Measurements from ENCODE around the gene FOXD4.
"Not testable (repeated sequence)": the region's sequence is repeated elsewhere in the genome, so short reads cannot be mapped to it uniquely, and the experiment has no call there.

The FOXD4 gene

GRCh38 chr9:73076-73899 lies 44.9 kb downstream of the FOXD4 start:
- not testable (repeated sequence) for H3K9ac ChIP-seq (ENCODE audit: low read depth in 1 of 2, low read length in 2 of 2); H3K9me3 ChIP-seq (ENCODE audit: control insufficient read depth in 1 of 2, low read length in 2 of 2); H3K36me3 ChIP-seq (ENCODE audit: control insufficient read depth in 1 of 2, insufficient read depth in 2 of 2, low read length in 2 of 2); H3K27me3 ChIP-seq (ENCODE audit: control insufficient read depth in 1 of 2, insufficient read depth in 2 of 2, low read length in 2 of 2); H3K4me1 ChIP-seq (ENCODE audit: control insufficient read depth in 1 of 2, insufficient read depth in 2 of 2, low read length in 2 of 2); H3K27ac ChIP-seq (ENCODE audit: low read depth, low read length)
- peak overlapping the region in 1 of 2 donors; percentile 55 for H3K4me3 ChIP-seq (ENCODE audit: low read depth in 1 of 2, low read length in 2 of 2)

Data from duodenal mucosa (tissue), 2 donors.